Stimulated activated CD4-positive, alpha-beta T cell treated with anti-CD3 and anti-CD28 coated beads, Interleukin-1b, Interleukin-23, amount 100 ng/mL, for 48 hours (primary cell): ENCODE measurements around the gene IL18R1.
A peak's percentile ranks its signal among the peaks of the same experiment; 100 is the strongest.

ENCODE experiments used
- DNase-seq: peaks from one replicate; pipeline ENCODE4 v3.0.0-alpha.2; 2020

Gene IL18R1

GRCh38 chr2:102346381-102347130 lies 9.0 kb upstream of the IL18R1 start:
- DNase-seq, result no peak

GRCh38 chr2:102350137-102350793 lies 5.3 kb upstream of the IL18R1 start:
- no peak for DNase-seq

DNA sequence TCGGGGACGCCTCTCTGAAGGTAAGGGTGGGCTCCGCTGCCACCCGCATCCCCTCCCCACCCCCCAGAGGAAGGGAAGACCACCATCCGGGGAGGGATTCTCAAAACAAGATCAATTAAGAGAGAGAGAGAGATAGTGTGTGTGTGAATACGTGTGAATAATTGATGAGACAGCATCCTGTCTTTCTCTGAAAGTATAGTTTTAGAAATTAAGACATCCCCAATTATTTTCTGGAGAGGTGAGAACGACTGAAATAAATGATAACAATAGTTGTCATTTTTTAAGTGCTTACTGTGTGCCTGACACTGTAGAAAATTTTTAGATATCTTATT lies 751 bp downstream of the IL18R1 start:
- DNase-seq, result no peak

- DNase-seq, result no peak
Measured at GRCh38 chr2:102356741-102357140, 1.1 kb downstream of the IL18R1 start.

GRCh38 chr2:102357937-102358336 lies 2.3 kb downstream of the IL18R1 start:
- no peak for DNase-seq

- no peak for DNase-seq
Measured at GRCh38 chr2:102358496-102358895, 2.9 kb downstream of the IL18R1 start.

- DNase-seq, result no peak
Measured at GRCh38 chr2:102359527-102359926, 3.9 kb downstream of the IL18R1 start.

DNA sequence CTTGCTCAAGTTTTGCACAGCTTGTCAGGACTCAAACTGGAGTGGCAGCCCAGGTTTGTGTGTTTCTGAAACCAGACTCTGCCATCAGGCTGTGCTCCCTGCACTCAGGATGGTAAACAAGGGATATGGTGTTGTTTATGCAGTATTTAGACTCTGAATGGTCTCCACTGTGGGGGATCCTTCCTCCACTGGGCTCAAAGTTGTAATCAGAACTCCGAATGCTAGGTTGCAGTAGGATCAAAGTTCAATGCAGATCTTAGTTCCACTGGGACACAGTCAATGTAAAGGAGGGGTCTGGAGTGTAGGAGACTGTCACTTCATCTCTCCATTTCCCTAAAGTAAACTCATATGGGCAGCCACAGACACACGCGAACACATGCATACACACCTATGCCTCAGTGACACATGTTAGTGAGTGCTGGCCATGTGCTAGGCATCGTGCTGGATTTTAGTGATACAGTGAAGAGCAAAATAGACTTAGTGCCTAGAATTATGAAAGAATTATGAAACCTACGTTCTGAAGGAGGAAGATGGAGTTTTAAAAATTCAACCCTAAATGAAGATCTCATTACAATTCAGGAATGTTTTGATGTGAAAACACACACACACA lies 6.1 kb downstream of the IL18R1 start:
- DNase-seq, result no peak

GRCh38 chr2:102365763-102366162 lies 10.2 kb downstream of the IL18R1 start:
- DNase-seq, result no peak

DNA sequence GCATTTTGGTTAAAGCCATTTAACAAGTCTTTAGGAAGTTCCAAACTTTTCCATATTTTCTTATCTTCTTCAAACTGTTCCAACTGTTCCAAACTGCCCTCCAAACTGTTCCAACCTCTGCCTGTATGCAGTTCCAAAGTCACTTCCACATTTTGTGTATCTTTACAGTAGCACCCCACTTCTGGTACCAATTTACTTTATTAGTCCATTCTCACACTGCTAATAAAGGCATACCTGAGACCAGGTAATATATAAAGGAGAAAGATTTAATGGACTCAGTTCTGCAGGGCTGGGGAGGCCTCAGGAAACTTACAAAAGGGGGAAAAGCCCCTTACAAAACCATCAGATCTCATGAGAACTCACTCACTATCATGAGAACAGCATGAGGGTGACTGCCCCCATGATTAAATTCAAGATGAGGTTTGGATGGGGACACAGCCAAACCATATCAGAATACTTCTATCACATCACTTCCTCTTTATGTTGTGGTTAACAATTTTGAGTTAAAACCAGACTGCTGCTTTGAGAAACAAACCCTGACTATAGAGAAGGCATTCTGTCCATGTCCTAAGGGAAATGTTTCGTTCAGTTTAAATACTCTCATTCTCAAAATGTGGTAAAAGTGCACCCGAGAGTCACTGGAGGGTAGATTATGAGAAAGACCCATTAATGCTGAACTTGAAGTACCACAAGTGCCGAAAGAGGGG lies 11.0 kb downstream of the IL18R1 start:
- peak; percentile 21 for DNase-seq

- peak; percentile 46 for DNase-seq
Measured at GRCh38 chr2:102367331-102367971, 11.9 kb downstream of the IL18R1 start.

GRCh38 chr2:102368461-102369109 lies 13.0 kb downstream of the IL18R1 start:
- no peak for DNase-seq

- DNase-seq, result no peak
Measured at GRCh38 chr2:102369866-102370265, 14.3 kb downstream of the IL18R1 start.

DNA sequence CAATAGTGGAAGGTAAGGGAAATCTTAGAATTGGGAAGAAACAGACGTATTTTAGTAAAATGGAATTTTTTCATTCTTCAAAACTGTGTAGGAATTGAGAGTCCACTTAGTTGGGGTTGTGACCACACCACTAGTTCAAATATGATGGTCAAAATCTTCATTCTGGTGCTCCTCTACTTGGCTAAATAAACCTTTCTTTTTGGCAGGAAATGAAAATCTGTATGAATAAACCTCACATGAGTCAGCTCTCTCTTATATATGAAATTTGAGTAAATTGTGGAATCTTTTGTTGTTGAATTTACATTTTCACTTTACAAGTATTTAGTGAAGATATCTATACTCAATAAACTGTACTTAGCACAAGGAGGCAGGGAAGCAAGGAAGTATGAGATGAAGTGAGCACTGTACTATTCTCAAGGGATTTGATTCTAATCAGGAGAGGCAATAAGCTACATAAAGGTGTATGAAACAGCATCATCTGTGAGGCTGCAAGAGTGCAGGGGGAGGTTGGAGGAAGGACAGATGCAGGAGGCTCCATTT lies 20.5 kb downstream of the IL18R1 start:
- DNase-seq, result no peak

DNA sequence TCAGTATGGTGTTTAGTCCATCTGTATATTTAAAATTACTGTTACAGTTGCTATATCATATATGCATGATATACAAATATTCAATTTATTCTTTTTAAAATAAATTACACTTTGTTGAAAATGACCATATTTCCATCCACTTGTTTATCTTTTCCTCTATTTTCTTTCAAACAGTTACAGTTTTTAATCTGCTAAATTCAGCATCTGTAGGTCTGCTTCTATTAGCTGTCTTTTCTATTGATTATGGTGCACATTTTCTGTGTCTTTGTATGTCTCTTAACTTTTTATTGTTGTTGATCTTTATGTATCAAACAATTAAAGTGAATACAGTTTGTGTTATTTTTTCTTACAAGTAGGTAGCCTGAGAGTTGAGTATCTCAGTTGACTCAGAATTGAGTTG lies 28.1 kb downstream of the IL18R1 start:
- no peak for DNase-seq

DNA sequence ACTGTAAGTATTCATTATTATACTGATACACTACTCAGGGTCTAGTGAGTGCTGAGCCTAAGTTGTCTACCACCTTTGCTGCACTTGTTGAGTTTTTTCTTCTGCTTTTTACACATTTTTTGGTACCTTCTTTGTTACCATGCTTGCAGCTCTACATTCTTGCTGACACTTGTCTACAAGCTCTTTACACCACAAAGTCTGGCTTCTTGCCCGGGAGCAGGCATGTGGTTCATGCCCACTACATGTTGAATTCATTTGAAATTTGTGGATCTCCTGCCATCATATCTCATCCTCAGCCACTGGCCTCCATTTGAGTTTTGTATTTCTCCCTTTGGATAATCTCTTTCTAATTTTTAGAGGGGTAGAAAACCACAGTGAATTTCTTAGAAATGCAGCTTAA lies 29.9 kb downstream of the IL18R1 start:
- no peak for DNase-seq

- DNase-seq, result no peak
Measured at GRCh38 chr2:102386004-102386403, 30.4 kb downstream of the IL18R1 start.

DNA sequence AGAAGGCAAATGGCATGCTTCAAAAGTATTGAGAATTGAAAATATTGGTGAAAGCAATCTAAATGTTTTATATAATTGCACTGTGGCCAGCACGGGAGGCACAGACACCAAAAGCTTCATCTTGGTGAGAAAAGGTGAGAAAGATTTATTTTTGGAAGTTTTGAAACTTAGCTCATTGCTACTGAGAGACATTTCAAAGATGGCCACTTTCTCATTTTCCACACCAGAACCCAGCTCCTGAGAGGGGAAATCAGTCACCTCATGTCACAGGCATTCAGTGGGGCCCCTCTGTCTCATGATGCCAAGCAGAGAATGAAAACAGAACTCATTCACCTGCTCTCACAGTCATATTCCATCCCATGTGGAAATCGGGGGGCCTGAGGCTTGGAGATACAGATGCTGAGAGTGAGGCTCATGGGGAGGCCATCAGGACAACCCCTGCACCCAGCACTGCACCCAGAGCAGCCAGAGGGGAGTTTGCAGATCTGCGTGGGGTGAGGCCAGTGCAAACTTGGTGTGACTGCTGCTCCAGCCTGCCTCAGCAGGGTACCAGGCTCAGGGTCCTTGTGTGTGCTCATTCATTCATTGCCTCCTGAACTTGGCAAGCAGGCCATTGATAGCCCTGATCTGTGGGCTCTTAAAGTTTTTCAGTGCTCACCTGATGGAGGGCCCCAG lies 31.4 kb downstream of the IL18R1 start:
- no peak for DNase-seq

GRCh38 chr2:102387763-102388546 lies 32.4 kb downstream of the IL18R1 start:
- DNase-seq, result no peak

DNA sequence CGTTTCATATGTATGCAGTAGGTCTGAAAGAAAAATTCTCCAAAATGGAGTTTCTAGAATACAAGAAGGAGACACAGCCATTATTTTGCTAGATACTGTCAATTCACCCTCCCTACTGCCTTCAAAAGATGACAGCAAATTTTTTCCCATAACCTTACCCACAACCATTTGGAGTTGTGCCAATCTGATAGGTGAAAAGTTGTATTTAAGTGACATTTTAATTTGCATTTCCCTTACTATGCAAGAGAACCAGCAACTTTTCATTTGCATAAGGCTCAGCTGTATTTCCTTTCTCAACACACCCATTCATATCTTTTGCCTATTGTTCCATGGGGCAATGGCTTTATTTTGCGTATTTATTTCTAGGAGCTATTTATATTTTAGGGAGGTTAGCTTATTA lies 36.0 kb downstream of the IL18R1 start:
- DNase-seq, result no peak

DNA sequence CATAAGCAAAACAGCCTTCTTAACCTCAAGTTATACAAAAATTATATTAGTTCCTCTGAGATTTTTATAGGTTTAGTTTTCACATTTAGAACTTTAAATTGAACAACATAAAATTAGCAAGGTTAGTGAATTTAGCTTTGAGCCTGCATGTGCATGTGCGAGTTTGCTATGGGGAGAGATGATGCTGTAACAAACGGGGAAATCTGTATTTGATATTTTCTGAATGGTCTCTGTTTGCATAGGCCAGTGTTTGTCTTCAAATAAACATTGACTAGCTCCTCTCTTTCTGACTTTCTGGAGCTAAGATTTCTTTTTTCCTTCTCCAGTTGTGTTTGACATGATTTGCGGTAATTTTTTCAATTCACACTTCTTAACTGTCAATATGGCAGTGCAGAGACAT lies 36.5 kb downstream of the IL18R1 start:
- no peak for DNase-seq
